Stomach (tissue), 9 donors: ENCODE results near the gene ZNF141. TPM values are rescaled to one million over a fixed set of nuclear protein-coding genes. Genes with fewer than 3 reads are reported as not detected.

Experiments used
- DNase-seq, 2 donors: peaks; one replicate each; pipeline versions ENCODE4 v3.0.0 to v3.0.0-alpha.2; 2013 to 2019
- H3K27ac ChIP-seq, 5 donors: fragments of 200-600 bp in 4 of 5; sonication (generic) in 4 of 5; one replicate each; pipeline ENCODE4 v1.5.1; 2013 to 2019; ENCODE audit warnings: mild to moderate bottlenecking in 1 of 5, moderate library complexity in 1 of 5
- H3K27me3 ChIP-seq, 3 donors: fragments of 200-600 bp; sonication (generic); one replicate each; pipeline ENCODE4 v1.5.1; 2017 to 2019; ENCODE audit warnings: mixed run types in 1 of 3
- H3K36me3 ChIP-seq, 4 donors: fragments of 200-600 bp; sonication (generic); 1 replicate in 3 of 4; 2 replicates in 1 of 4; pipeline ENCODE4 v1.5.1; 2016 to 2019
- H3K4me1 ChIP-seq, 4 donors: fragments of 200-600 bp; sonication (generic); one replicate each; pipeline ENCODE4 v1.5.1; 2016 to 2019
- H3K4me3 ChIP-seq, 4 donors: fragments of 200-600 bp; sonication (generic) in 3 of 4; one replicate each; pipeline ENCODE4 v1.5.1; 2016 to 2019; ENCODE audit warnings: mild to moderate bottlenecking in 1 of 4
- H3K9me3 ChIP-seq, 4 donors: fragments of 200-600 bp; sonication (generic); one replicate each; pipeline ENCODE4 v1.5.1; 2016 to 2019
- EP300 ChIP-seq: sonication (generic); formaldehyde crosslinking; IDR thresholded peaks from one replicate; pipeline ENCODE4 v1.6.1; 2017; ENCODE audit warnings: antibody characterized with exemption
- POLR2A ChIP-seq, 4 donors: fragments of 450-650 bp; IDR thresholded peaks; one replicate each; pipeline ENCODE4 v1.6.1; 2016; ENCODE audit warnings: antibody characterized with exemption in 4 of 4, control low read depth in 2 of 4, mild to moderate bottlenecking in 1 of 4, moderate library complexity in 1 of 4
- POLR2AphosphoS5 ChIP-seq, 3 donors: sonication (generic); formaldehyde crosslinking; IDR thresholded peaks; one replicate each; pipeline ENCODE4 v1.6.1; 2016; ENCODE audit warnings: antibody characterized with exemption in 3 of 3
- WGBS, 5 donors: extraction: QIAGEN DNeasy Blood & Tissue Kit in 3 of 5; methylation state at CpG; one replicate each; pipeline versions ENCODE4 v1.1.5 to v1.1.7; 2013 to 2018; 5-methylcytosine and 5-hydroxymethylcytosine counted together
- intact Hi-C: fragments of 100-400 bp; cut with DNase I; formaldehyde crosslinking; loops from one replicate; pipeline ENCODE4 v1.15.1; 2023; ENCODE audit warnings: low total_unique reads
- polyA plus RNA-seq, 3 donors: library from polyadenylated mRNA; stranded (reverse); fragments of 200-250 nt; gene quantifications; one replicate each; pipeline ENCODE4 v1.2.3, GENCODE V29; 2013
- total RNA-seq, 5 donors: library from RNA; depleted of rRNA; stranded (reverse); fragments of >200 nt; gene quantifications; one replicate each; pipeline versions ENCODE4 v1.1.0 to v1.2.3, GENCODE V29; 2014 to 2016
- TF ChIP-seq, protein P1 (sequence below), 7 experiments: fragments of 450-650 bp in 4 of 7; fragments of 200-600 bp in 3 of 7; sonication (generic) in 3 of 7; IDR thresholded peaks; one replicate each; pipeline ENCODE4 v1.5.1; 2016 to 2019; ENCODE audit warnings: antibody characterized with exemption in 7 of 7, control low read depth in 2 of 7, mild to moderate bottlenecking in 1 of 7
- donor health status: healthy with polysubstance abuse.
- donor health status: Bipolar disorder and iron deficiency.
- donor health status: healthy.

ZNF141 gene
- total and polyA plus RNA-seq, 8 donors, result 2.6 to 74.7 (median 21.8) TPM

DNA sequence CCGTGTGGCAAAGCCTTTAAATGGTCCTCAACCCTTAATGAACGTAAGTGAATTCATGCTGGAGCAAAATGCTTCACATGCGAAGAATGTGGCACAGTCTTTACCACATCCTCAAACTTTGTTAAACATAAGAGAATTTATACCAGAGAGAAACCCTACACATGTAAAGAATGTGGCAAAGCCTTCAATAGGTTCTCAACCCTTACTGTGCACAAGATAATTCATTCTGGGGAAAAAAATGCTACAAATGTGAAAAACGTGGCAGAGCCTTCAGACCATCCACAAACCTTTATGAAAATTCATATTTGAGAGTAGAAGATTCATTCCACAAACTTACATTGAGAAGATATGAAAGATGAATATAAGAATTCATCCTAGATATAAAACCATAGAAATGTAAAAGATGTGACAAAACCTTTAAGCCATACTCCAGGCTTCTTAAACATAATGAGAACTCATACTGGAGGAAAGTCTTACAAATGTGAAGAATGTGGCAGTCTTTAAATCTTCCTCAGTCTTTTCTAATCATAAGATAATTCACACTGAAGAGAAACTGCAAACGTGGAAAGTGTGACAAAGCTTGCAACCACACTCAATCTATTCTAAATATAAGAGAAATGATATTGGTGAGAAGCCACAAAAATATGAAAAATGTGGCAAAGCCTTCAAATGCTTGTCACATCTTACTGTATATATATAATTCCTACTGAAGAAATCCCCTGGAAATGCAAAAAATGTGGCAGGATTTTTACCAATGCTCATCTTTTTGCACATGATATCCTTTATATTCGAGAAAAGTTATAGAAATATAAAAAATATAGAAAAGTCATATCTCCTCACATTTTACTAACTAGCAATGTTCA is 36.9 kb downstream of the ZNF141 start:
- intact Hi-C loops, result no loop called here

DNA sequence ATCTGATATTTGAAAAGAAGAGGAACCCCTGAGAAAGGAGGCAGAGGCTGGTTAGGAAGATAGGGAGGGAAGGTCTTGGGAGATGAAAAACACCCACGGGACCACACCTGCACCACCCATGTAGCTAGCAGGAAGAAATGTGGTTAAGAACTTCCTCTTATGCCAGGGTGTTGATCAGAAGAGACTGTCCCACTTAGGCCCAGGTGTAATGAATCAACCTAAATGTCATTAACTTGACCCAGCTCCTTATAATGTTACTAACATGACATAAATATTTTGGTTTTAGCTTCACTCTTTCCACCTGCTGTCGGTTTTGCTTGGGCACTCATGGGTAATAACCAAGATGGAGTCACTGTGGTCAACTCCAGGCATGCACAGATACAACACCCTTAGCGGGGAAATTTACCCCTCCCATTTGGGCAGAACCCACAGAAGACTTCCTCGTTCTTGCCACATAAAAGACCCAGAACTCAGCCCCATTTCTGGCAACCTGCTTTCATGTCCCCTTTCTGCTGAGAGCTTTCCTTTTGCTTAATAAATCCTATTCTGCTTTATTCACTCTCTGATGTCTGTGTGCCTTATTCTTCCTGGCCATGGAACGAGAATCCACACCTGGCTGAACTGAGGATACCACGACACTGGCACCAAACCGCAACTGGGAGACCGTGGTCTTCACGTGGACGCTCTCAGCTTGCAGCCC is 46.8 kb downstream of the ZNF141 start:
- peaks cover 0 to 11% (median 0%) of the 10 kb centered on the region in 3 donors for H3K27me3 ChIP-seq
- peaks cover 75 to 100% (median 98%) of the 10 kb centered on the region in 4 donors for H3K9me3 ChIP-seq
- 66 to 83% (median 82%) methylated on average over 10 of the region's 10 CpGs for WGBS, 5 donors
- H3K36me3 ChIP-seq, result peaks cover 0 to under 1% (median 0%) of the 10 kb centered on the region in 4 donors
- peak in 1 of 2 donors; percentile 3 for DNase-seq
- intact Hi-C loops, result no loop called here
- no peaks in the 10 kb centered on the region for H3K4me1 ChIP-seq
- H3K4me3 ChIP-seq, result no peak overlapping the region
- H3K27ac ChIP-seq, result no peak overlapping the region
- TF ChIP-seq POLR2A (IDR thresholded peaks at IDR 0.05), result no peak
- no peak for TF ChIP-seq EP300
- TF ChIP-seq, protein P1, sequence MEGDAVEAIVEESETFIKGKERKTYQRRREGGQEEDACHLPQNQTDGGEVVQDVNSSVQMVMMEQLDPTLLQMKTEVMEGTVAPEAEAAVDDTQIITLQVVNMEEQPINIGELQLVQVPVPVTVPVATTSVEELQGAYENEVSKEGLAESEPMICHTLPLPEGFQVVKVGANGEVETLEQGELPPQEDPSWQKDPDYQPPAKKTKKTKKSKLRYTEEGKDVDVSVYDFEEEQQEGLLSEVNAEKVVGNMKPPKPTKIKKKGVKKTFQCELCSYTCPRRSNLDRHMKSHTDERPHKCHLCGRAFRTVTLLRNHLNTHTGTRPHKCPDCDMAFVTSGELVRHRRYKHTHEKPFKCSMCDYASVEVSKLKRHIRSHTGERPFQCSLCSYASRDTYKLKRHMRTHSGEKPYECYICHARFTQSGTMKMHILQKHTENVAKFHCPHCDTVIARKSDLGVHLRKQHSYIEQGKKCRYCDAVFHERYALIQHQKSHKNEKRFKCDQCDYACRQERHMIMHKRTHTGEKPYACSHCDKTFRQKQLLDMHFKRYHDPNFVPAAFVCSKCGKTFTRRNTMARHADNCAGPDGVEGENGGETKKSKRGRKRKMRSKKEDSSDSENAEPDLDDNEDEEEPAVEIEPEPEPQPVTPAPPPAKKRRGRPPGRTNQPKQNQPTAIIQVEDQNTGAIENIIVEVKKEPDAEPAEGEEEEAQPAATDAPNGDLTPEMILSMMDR (IDR thresholded peaks at IDR 0.05), result no peak
- TF ChIP-seq POLR2AphosphoS5 (IDR thresholded peaks at IDR 0.05), result no peak

More for the DNA sequence above, 36.9 kb downstream of the ZNF141 start:
- Histone ChIP-seq H3K9me3 (peaks cover 60 to 100% (median 97%) of the 10 kb centered on the region in 4 donors), H3K27me3 (no peaks in the 10 kb centered on the region), H3K36me3 (peaks cover 20 to 71% (median 55%) of the 10 kb centered on the region in 4 donors), H3K4me3 (no peak overlapping the region), H3K4me1 (no peaks in the 10 kb centered on the region), H3K27ac (no peak overlapping the region)
- TF ChIP-seq POLR2A (IDR thresholded peaks at IDR 0.05), result no peak
- no peak for TF ChIP-seq EP300
- TF ChIP-seq POLR2AphosphoS5 (IDR thresholded peaks at IDR 0.05), result no peak
- TF ChIP-seq, protein P1 (IDR thresholded peaks at IDR 0.05), result no peak
- DNase-seq, result no peak
- WGBS, 5 donors, result 96 to 99% (median 97%) methylated on average over 6 of the region's 6 CpGs

DNA sequence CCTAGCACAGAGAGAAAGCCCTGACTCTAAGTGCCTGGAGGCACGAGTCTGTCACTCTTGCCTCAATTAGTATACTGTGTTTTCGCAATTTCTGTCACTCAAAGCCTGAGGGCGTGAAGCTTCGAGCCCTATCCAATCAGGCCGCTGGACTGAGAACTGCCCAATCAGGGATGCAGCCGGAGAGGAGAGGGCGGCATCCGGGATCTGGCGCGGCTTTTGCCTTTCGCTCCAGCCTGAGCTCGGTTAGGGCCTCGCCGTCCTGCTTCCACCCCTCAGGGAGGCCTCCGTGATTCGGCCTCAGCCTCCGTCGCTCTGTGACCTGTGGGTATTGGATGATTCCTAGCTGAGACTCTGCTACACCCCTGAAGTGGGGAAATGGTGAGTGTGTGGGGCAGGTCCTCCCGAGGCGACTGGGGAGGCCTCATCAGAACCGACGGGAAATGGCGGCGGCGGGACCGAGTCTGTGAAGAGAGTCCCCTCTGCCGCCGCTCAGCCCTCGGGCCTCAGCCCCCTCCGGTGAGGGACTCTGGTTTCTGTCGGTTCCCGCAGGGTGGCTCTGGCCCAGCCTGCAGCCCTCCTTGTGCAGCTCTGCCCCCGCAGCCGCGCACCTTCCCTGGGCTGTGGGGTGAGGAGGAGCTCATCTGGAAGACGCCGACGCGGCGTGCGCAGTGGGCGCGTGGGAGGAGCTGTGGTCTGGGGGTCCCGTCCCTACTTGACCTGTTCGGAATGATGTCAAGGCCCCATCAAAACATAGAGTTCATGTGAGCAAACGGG is 48.5 kb downstream of the ZNF141 start:
- WGBS, 5 donors, result 10 to 16% (median 13%) methylated on average over 24 to 46 of the region's 46 CpGs

More for the DNA sequence above, 48.5 kb downstream of the ZNF141 start:
- Histone ChIP-seq H3K27ac (no peak overlapping the region), H3K4me1 (no peaks in the 10 kb centered on the region), H3K9me3 (peaks cover 62 to 100% (median 97%) of the 10 kb centered on the region in 4 donors), H3K27me3 (peaks cover 0 to 11% (median 0%) of the 10 kb centered on the region in 3 donors), H3K4me3 (no peak overlapping the region), H3K36me3 (no peaks in the 10 kb centered on the region)
- DNase-seq, result no peak
- intact Hi-C loops, result no loop called here
- no peak for TF ChIP-seq POLR2A (IDR thresholded peaks at IDR 0.05)
- no peak for TF ChIP-seq POLR2AphosphoS5 (IDR thresholded peaks at IDR 0.05)
- TF ChIP-seq, protein P1 (IDR thresholded peaks at IDR 0.05), result no peak
- no peak for TF ChIP-seq EP300
